Breast epithelium (tissue), 4 donors: ENCODE results near the gene CCDC88B. TPM values are rescaled to one million over a fixed set of nuclear protein-coding genes. Genes with fewer than 3 reads are reported as not detected.

ENCODE experiments used
- DNase-seq, 2 donors: peaks; one replicate each; pipeline ENCODE4 v3.0.0-alpha.2; 2019; ENCODE audit warnings: low spot score in 2 of 2
- H3K27ac ChIP-seq, 2 donors: fragments of 200-600 bp; sonication (generic) in 1 of 2; one replicate each; pipeline ENCODE4 v1.5.1; 2016 to 2019; ENCODE audit warnings: mild to moderate bottlenecking in 1 of 2
- H3K27me3 ChIP-seq, 2 donors: fragments of 200-600 bp; sonication (generic) in 1 of 2; one replicate each; pipeline versions ENCODE4 v1.5.1 to v1.6.0; 2017 to 2019; ENCODE audit warnings: control low read depth in 1 of 2, mild to moderate bottlenecking in 1 of 2
- H3K36me3 ChIP-seq: fragments of 200-600 bp; one replicate; pipeline ENCODE4 v1.5.1; 2019
- H3K4me1 ChIP-seq, 2 donors: fragments of 200-600 bp; sonication (generic); one replicate each; pipeline ENCODE4 v1.5.1; 2016 to 2019; ENCODE audit warnings: control low read depth in 1 of 2
- H3K4me3 ChIP-seq, 3 donors: fragments of 200-600 bp; sonication (generic); 1 replicate in 2 of 3; 2 replicates in 1 of 3; pipeline ENCODE4 v1.5.1; 2016 to 2019; ENCODE audit warnings: mild to moderate bottlenecking in 3 of 3, moderate library complexity in 2 of 3
- H3K9me3 ChIP-seq, 2 donors: fragments of 200-600 bp; sonication (generic) in 1 of 2; one replicate each; pipeline ENCODE4 v1.5.1; 2016 to 2019; ENCODE audit warnings: control low read depth in 1 of 2
- POLR2A ChIP-seq: fragments of 450-650 bp; IDR thresholded peaks from one replicate; pipeline ENCODE4 v1.6.1; 2016; ENCODE audit warnings: antibody characterized with exemption, mild to moderate bottlenecking, moderate library complexity
- POLR2AphosphoS5 ChIP-seq, 3 donors: sonication (generic); formaldehyde crosslinking; IDR thresholded peaks; one replicate each; pipeline ENCODE4 v1.6.1; 2017; ENCODE audit warnings: antibody characterized with exemption in 3 of 3
- intact Hi-C: fragments of 100-400 bp; cut with DNase I; formaldehyde crosslinking; loops from one replicate; pipeline ENCODE4 v1.15.1; 2023; ENCODE audit warnings: low total_unique reads
- total RNA-seq, 3 donors: library from RNA; depleted of rRNA; stranded (reverse); fragments of >200 nt; gene quantifications; one replicate each; pipeline ENCODE4 v1.1.0, GENCODE V29; 2016
- TF ChIP-seq, protein P1 (sequence below), 3 donors: fragments of 450-650 bp; IDR thresholded peaks; one replicate each; pipeline ENCODE4 v1.5.1; 2016 to 2017; ENCODE audit warnings: antibody characterized with exemption in 3 of 3, mild to moderate bottlenecking in 3 of 3, moderate library complexity in 3 of 3

The CCDC88B gene
- total RNA-seq, 3 donors from 2014 or later, result 3.3 to 10.7 (median 5.9) TPM

DNA sequence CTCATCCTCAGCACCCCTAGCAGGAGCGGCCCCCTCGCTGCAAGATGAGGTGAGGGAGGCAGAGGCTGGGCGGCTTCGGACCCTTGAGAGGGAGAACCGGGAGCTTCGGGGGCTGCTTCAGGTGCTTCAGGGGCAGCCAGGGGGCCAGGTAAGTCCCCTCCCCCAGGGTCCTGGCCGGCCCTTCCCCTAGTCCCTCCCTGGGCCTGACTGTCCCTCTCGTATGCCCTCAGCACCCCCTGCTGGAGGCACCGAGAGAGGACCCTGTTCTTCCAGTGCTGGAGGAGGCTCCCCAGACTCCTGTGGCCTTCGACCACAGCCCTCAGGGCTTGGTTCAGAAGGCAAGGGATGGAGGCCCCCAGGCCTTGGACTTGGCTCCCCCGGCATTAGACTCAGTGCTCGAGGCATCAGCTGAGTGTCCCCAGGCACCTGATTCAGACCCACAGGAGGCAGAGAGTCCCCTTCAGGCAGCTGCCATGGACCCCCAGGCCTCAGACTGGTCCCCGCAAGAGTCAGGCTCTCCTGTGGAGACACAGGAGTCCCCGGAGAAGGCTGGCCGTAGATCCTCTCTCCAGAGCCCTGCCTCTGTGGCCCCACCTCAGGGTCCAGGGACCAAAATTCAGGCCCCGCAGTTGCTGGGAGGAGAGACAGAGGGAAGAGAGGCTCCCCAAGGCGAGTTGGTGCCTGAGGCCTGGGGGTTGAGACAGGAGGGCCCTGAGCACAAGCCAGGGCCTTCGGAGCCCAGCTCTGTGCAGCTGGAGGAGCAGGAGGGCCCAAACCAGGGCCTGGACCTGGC is 4.0 kb downstream of the CCDC88B start:
- Histone ChIP-seq H3K4me3 (no peak overlapping the region), H3K27ac (no peak overlapping the region), H3K36me3 (no peaks in the 10 kb centered on the region), H3K9me3 (no peaks in the 10 kb centered on the region), H3K4me1 (peaks cover 0 to 4% of the 10 kb centered on the region in 2 donors), H3K27me3 (no peaks in the 10 kb centered on the region)
- no peak for DNase-seq
- intact Hi-C loops, result no loop called here
- no peak for TF ChIP-seq POLR2AphosphoS5 (IDR thresholded peaks at IDR 0.05)
- TF ChIP-seq POLR2A, result no peak
- TF ChIP-seq, protein P1, sequence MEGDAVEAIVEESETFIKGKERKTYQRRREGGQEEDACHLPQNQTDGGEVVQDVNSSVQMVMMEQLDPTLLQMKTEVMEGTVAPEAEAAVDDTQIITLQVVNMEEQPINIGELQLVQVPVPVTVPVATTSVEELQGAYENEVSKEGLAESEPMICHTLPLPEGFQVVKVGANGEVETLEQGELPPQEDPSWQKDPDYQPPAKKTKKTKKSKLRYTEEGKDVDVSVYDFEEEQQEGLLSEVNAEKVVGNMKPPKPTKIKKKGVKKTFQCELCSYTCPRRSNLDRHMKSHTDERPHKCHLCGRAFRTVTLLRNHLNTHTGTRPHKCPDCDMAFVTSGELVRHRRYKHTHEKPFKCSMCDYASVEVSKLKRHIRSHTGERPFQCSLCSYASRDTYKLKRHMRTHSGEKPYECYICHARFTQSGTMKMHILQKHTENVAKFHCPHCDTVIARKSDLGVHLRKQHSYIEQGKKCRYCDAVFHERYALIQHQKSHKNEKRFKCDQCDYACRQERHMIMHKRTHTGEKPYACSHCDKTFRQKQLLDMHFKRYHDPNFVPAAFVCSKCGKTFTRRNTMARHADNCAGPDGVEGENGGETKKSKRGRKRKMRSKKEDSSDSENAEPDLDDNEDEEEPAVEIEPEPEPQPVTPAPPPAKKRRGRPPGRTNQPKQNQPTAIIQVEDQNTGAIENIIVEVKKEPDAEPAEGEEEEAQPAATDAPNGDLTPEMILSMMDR (IDR thresholded peaks at IDR 0.05), result no peak

DNA sequence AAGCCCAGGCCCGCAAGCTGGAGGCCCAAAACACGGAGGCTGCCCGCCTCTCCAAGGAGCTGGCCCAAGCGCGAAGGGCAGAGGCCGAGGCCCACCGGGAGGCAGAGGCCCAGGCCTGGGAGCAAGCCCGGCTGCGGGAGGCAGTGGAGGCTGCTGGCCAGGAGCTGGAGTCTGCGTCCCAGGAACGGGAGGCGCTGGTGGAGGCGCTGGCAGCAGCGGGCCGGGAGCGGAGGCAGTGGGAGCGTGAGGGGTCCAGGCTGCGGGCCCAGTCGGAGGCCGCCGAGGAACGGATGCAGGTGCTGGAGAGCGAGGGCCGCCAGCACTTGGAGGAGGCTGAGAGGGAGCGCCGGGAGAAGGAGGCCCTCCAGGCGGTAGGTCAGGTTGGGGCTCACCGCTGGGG is 4.8 kb downstream of the CCDC88B start:
- Histone ChIP-seq H3K4me1 (peaks cover 0 to 4% of the 10 kb centered on the region in 2 donors), H3K9me3 (no peaks in the 10 kb centered on the region), H3K36me3 (no peaks in the 10 kb centered on the region), H3K27ac (no peak overlapping the region), H3K27me3 (no peaks in the 10 kb centered on the region), H3K4me3 (no peak overlapping the region)
- intact Hi-C loops, result no loop called here
- no peak for DNase-seq
- no peak for TF ChIP-seq POLR2AphosphoS5 (IDR thresholded peaks at IDR 0.05)
- no peak for TF ChIP-seq POLR2A
- TF ChIP-seq, protein P1 (IDR thresholded peaks at IDR 0.05), result no peak

DNA sequence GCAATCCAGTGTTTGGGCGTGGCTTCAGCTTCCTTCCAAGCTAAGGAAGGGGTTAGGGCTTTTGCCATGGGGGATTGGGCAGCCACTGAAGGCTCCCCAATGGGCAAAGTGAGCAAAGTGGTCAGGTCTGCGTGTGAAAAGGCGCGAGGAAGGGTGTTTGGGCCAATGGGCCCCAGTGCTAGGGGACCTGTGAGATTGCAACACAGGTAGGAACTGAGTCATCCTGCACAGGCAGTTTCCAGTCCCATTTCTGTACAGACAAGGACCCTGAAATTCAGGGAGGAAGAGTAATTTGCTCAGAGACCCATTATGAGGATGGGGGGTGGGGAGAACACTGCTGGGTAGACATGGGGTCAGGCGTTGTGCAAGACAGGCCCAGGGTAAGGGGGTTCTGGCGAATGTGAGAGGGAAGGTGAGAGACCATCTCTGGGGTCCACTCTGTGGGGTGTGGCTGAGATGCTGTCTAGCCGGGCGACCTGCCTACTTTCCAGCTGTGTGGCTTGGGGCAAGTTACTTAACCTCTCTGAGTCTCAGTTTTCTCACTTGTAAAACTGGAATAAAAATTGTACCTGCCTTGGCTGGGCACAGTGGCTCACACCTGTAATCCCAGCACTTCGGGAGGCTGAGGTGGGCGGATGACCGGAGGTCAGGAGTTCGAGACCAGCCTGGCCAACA is 7.3 kb downstream of the CCDC88B start:
- H3K4me1 ChIP-seq, result no peaks in the 10 kb centered on the region
- H3K36me3 ChIP-seq, result no peaks in the 10 kb centered on the region
- intact Hi-C loops, result no loop called here
- TF ChIP-seq POLR2AphosphoS5 (IDR thresholded peaks at IDR 0.05), result no peak
- TF ChIP-seq, protein P1 (IDR thresholded peaks at IDR 0.05), result no peak
- no peaks in the 10 kb centered on the region for H3K9me3 ChIP-seq
- H3K4me3 ChIP-seq, result no peak overlapping the region
- peak overlapping the region in 1 of 2 donors; percentile 72 for H3K27ac ChIP-seq
- DNase-seq, result no peak
- no peaks in the 10 kb centered on the region for H3K27me3 ChIP-seq

DNA sequence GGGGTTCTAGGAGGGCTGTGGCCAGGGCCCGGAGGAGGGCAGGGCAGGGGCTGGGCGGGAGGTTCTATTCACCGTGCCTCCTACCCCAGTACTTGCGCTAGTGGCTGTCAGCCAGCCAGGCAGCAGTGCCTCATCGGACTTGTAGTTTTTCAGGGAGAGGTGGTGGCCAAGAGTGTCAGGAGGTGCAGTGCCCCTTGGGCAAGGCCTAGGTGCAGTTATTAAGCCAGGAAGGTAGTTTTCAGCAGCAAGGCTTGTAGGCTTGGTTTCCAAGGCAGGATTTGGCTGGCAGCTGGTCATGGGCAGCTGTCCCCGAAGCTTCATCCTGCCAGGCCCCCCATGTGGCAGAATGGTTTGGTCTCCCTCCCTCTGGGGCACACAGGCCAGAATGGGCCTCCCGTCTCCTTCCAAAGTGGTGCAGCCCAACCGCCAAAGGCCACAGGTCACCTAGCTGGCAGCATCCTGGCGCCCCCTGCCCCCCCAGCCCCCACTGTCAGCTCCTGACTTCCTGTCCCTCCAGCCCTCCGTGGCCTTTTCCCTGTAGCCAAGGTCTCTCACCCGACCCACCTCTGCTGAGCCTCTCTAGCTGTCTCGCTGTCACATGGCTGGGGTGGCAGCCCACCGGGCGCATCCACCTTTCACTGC is 8.5 kb downstream of the CCDC88B start:
- H3K27ac ChIP-seq, result peak overlapping the region; percentile 72 to 80
- intact Hi-C loops, result no loop called here
- H3K36me3 ChIP-seq, result no peaks in the 10 kb centered on the region
- no peaks in the 10 kb centered on the region for H3K9me3 ChIP-seq
- peak in 1 of 2 donors; percentile 51 for DNase-seq
- TF ChIP-seq, protein P1 (IDR thresholded peaks at IDR 0.05), result no peak
- TF ChIP-seq POLR2A (no peak), POLR2AphosphoS5 (IDR thresholded peaks at IDR 0.05) (no peak)
- H3K4me1 ChIP-seq, result no peaks in the 10 kb centered on the region
- no peaks in the 10 kb centered on the region for H3K27me3 ChIP-seq
- H3K4me3 ChIP-seq, result no peak overlapping the region

DNA sequence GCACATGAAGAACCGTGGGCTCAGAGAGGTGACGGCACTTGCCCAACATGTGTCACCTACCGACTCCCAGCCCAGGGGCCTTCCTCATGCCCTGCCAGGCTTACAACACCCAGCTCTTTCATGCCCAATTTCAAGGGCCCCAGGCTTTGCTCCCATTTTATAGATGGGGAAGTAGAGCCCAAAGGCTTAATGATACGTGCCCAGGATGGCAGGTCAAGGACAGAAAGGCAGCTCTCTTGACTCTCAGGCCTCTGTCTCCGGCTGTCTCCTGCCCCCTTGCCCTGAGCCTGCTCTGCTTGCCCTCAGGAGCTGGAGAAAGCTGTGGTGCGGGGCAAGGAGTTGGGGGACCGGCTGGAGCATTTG is 9.0 kb downstream of the CCDC88B start:
- no peak for DNase-seq
- TF ChIP-seq POLR2A, result no peak
- TF ChIP-seq, protein P1 (IDR thresholded peaks at IDR 0.05), result no peak
- TF ChIP-seq POLR2AphosphoS5 (IDR thresholded peaks at IDR 0.05), result no peak
- Histone ChIP-seq H3K27ac (peak overlapping the region; percentile 72 to 80), H3K4me1 (no peaks in the 10 kb centered on the region), H3K36me3 (no peaks in the 10 kb centered on the region), H3K27me3 (no peaks in the 10 kb centered on the region), H3K9me3 (no peaks in the 10 kb centered on the region), H3K4me3 (no peak overlapping the region)
- intact Hi-C loops, result no loop called here
